Hematopoietic multipotent progenitor cell treated with erythropoietin and hydrocortisone succinate and interleukin-3 and kit ligand, for 4 days (in vitro differentiated cells): ENCODE results near the gene LMF1.

Source experiments
- DNase-seq: peaks from one replicate; pipeline ENCODE4 v3.0.0-alpha.2; 2015

LMF1 gene

DNA sequence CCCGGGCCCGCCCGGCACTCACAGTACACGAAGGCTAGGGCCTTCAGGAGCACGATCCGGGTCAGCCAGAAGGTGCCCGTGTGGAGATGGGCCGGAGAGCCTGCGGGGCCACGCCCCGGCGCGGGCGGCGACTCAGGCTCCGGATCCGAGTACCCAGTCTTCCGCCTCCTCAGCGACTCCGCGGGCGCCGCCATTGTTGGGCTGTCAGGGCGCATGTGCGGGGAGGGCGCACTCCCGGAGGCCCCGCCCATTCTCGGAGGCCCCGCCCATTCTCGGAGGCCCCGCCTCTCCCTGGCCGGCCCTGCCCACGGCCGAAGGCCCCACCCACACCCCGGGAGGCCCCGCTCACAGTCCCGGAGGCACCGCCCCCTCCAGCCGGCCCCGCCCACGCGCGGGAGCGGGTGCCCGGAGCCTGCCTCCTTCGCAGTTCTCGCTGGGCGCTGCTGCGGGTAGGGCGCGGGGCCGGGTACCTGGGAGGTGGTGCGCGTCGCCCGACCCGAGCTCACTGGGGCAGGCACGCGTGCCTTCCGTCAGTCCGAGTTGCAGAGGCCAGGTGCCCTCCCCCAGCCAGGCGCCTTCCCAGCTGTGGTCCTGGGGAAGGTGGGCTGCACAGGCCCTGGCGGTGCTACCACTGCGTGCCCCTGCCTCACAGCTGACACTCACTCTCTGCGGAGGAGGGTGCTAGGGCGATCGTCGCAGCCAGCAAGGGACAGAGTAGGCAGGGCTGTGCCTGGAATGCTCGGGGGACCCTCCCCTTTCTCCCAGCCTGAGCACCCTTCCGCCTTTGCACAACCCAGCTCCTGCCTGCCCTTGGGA, at the start of gene LMF1:
Gene LMF1, minus strand, starts transcription at position 219 of the 816 bp plus-strand sequence. Its CDS starts 4 bp downstream, at position 215.
- peak; percentile 94 for DNase-seq

DNA sequence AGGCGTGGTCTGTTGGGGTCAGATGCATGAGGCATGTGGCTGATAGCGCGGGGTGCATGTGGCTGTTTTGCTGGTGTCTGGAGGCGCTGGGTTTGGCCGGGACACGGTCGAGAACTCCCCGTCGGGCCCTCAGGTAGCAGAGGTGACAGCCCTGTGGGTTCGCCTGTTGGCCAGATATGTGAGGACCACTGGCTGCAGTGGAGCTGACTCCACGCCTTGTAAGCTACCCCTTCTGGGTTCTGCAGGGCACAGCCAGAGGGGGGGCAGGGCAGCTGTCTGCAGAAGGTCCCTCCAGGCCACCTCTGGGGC, 49.3 kb upstream of the LMF1 start:
- DNase-seq = no peak

DNA sequence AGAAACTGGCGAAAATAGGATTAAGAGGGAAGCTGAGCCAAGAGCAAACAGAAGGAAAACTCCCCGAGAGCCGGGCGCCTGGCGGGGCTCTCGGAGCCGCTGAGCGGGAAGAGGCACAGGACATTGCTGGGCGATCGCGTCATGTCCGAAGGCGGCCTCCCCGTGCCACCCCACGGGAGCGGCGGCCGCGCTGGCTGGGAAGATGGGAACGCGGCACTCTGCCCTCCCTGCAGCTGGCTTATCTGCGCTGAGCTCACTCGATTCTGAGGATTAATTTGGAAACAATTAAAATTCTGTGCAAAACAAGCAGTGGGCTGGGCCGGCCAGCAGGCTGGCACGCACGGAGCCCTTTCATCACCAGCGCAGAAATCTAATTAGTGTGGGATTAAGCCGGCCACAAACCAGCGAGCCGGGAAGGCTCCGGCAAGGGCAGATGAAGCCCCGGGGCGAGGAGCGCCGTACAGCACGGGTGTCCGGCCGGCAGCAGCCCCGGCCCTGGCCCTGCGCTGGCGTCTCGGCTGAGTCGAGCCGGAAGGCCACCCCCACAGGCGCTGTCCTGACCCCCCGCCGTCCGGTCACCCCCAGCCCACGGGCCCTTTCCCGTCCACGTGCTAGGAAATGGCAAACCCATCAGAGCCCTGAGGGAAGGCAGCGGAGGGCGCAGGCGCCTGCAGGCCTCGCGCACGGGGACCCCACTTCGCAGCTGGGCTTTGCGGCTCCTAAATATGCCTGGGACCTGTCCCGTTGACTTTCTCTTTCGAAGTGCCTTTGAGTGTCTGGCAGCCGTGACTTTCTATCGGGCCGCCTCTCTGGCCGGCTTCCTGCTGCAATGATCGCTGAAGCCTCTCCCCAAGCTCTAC, 48.7 kb upstream of the LMF1 start:
- DNase-seq = no peak

DNA sequence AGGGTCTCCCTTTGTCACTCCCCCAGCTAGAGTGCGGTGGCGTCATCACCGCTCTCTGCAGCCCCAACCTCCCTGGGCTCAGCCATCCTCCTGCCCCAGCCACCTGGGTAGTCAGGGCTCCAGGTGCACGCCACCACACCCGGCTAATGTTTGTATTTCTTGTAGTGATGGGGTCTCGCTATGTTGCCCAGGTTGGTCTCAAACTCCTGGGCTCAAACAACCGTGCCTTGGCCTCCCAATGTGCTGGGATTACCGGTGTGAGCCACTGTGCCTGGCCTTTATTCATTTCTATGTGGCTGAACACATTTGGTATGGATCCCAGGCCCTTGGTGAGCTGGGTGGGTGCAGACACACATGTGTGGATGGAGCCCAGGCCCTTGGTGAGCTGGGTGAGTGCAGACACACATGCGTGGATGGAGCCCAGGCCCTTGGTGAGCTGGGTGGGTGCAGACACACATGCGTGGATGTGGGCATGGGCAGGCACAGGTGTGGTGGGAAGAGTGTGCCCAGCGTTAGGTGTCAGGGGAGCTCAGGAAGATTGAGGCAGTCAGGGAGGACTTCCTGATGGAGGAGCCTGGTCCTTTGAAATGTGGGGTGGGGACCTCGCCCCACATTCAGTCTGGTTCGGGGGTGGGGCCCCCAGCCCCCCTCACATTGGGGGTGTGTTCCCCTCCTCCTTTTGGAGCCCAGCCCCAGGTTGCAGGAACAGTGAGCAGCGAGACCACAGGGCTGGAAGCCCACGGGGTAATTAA, 47.8 kb upstream of the LMF1 start:
- no peak for DNase-seq

DNA sequence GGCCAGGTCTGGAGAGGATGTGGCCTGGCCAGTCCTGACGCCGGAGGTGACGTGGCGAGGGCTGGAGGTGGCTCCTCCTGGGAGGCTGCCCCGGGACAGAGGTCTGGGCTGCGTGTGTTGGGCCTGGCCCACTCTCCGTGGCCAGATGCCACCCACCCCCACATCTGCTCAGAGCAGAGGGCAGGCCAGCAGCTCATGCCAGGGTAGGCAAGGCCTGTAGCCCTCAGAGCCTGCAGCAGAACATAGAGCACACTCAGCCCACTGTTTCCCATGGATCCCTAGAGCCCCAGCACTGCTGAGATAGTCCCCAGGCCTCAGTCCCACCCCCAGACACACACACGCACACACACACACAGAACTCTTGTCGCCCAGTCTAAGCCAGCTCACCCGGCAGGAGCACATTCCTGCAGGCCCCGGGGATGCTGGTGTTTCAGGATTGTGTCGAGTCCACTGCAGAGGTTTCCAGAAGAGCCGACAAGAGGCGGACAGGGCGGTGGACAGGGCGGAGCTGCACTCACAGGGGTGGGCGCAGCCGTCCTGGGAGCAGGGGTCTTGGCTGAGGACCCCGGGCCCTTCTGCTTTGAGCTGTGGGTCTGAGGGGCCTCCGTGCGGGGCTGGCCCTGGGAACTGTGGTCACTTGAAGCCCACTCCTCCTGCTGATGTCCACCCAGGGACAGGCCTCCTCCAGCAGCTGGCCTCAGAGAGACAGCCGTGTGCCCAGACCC, 44.1 kb upstream of the LMF1 start:
- no peak for DNase-seq

DNA sequence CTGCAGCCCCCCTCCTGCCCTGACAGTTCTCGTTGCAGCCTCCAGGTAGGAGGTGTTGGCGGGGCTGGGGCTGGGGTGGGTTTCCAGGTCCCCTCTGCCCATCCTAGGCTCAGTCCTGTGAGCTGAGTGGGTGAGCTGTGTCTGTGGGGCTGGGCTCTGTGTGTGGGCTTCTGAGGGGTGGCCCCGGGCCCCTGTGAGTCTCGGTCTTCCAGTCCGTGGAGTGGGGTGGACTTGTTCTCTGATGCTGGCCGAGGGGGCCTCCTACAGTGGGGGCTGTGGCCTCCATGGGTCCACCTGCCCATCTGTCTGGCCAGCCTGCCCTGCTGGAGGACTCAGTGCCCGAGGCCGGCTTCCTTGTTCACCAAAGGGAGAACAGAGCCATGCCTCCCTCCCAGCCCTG, 43.4 kb upstream of the LMF1 start:
- DNase-seq = no peak

DNA sequence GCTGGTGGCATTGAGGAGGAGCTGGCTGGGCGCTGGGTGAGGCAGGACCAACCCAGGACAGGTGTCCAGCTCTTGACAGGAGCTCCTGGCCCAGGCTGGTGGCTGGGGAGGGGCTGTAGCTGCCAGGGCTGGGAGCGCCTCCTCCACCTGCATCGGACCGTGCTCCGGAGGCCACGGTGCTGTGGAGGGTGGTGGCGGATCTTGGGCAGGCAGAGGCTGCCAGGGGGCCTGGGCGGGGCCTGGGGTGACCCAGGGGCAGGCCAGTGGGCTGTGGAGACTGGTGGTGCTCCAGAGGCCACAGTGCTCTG, 42.8 kb upstream of the LMF1 start:
- no peak for DNase-seq

DNA sequence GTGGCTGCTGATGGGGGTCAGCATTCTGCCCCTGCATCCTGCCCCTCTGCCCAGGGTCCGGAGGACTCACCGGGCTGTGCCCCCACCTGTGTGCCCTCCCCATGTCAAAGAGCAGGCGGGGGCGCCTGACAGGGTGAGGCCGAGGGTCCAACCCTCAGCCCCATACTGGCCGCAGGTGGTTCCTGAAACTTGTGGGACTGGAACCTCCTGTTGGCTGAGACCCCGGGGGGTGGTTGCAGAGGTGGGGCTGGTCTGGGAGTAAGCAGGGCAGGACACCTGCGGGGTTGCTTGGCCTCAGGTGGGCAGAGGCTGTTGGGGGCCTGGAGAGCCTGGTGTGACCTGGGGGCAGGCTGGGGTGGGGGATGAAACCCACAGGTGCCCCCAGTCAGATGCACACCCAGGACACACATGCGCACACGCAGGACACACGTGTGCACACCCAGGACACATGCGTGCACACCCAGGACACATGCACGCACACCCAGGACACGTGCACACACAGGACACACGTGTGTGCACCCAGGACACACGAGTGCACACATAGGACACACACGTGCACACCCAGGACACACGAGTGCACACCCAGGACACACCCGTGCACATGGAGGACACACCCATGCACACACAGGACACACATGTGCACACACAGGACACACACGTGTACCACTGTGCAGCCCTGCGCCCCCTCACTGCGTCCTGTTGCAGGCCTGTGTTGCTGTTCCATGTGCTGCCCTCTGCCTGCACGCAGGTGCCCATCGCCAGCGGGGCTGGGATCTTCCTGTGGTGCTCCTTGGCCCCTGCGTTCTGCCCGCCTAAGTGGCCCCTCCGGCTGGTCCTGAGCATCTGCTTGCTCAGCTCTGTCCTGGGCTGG, 42.2 kb upstream of the LMF1 start:
- no peak for DNase-seq

DNA sequence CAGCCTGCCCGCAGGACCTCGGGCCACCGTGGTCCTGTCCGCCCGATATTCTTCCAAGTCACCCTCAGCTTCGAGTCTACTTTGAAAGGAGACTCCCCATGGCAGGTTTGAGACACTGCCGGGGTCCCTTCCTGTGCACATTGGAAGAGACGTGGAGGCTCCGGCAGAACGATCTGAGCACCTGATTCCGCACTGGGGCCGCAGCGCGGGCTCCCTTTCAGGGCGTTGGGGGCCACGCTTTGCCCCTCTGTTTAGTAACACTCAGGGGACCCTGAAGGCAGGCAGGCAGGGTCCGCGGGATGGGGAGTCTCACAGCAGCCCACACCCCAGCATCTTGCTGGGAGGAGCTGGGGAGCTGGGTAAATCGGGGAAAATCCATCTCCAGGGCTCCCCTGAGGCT, 41.4 kb upstream of the LMF1 start:
- DNase-seq = no peak

DNA sequence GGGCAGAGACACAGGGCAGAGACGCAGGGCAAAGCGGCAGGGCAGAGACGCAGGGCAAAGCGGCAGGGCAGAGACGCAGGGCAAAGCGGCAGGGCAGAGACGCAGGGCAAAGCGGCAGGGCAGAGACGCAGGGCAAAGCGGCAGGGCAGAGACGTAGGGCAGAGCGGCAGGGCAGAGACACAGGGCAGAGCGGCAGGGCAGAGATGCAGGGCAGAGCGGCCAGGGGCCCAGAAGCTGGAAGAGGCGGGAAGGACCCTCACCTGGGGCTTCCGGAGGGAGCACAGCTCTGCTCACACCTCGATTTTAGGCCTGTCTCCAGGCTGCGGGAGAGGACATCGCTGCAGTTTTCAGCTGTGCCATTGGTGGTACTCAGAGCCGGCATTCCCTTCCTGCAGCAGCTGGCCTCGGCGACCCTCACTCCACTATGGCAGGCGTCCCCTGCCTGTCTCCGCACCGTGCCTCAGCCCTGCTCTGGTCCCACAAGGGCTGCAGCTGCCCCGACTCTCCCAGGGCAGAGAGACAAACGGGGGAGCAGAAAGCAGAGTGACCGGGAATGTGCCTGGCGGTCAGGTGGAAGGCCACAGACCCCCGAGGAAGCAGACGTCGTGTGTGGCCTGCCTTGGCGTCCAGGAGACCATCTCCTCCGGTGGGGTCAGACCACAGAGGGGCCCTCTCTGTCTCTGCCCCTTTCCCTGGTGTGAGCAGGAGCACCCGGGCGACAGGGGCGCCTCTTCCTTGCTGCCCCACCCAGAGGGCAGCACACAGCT, 40.7 kb upstream of the LMF1 start:
- no peak for DNase-seq

DNA sequence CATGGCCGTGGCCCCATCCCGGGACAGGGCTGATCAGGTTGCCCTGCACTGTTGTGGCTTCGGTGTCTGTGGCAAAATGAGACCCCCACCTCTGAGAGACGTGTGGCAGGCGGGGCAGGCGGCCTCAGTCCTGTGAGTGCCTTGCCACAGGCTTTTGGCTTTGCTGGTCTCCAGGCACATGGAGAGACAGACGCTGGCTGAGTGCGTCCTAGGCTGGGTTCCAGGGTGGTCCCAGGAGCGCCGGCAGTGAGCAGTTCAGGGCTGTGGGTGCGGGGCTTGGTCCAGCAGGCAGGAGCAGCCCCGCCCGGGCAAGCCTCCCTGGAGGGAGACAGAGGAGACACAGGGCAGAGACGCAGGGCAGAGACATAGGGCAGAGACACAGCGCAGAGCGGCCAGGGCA, 40.0 kb upstream of the LMF1 start:
- DNase-seq = no peak

DNA sequence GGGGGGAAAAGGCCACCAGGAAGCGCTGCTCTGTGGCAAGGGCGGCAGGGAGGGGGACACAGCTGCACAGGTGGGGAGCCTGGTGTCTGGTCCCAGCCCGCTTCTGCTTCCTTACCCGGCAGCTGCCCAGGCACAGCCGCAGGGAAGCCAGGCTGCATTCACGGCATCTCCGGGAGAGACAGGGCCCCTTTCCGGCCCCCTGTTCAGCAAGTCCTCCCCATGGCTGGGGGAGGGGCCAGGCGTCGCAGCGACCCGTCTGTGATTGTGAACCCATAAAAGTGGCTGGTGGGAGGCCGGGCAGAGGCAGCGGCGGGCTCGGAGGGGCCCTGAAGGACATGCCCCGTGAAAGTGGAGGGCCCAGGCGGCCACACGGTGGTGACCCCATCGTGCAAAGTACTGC, 39.5 kb upstream of the LMF1 start:
- peak; percentile 8 for DNase-seq

DNA sequence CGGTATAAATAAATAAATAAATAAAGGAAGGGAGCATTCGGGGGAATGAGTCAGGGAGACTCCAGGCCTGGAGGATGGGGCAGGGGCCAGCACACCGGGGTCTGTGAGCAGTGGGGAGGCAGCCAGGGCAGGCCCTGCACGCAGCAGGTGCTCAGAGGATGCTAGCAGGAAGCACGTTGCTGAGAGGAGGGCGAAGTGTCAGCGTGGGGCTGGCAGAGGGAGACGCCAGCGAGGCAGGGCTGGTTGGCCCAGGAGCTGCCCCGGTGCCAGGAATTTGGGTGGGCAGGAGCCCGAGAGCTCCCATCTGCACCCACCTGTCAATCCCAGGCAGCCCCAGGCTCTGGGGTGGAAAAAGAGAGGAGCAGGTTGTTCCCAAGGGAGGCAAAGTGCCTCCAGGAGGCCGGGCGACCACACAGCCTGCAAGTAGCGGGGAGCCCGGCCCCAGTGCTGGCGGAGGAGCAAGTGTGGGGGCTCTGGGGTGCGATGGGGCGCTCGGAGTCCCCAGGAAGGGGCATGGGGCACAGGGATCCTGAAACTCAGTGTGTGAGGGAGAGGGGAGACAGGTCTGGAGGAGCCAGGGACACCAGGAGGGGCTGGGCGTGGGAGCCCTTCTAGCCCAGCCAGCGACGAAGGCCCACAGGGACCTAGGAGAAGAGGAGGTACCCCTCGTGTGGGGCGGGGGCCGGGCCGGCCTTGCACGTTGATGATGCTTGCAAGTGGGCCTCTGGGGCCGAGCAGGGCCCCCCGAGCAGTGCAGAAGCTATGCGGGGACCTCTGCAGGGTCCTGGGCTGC, 38.8 kb upstream of the LMF1 start:
- no peak for DNase-seq

DNA sequence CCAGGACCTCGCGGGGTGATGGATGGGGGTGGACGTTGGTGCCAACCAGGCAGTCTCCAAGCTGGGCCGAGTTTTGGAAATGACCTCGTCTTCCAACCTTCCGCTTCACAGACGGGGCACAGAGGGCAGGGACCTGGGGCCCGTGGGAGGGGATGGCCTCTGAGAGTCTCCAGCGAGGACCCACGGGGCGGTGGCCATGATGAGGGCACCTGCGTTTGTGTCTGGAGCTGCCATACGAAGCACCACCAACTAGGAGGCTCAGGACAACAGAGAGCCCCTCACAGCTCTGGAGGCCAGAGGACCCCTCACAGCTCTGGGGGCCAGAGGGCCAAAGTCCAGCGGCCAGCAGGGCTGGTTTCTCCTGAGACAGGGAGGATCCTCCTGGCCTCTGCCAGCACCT, 37.3 kb upstream of the LMF1 start:
- no peak for DNase-seq

DNA sequence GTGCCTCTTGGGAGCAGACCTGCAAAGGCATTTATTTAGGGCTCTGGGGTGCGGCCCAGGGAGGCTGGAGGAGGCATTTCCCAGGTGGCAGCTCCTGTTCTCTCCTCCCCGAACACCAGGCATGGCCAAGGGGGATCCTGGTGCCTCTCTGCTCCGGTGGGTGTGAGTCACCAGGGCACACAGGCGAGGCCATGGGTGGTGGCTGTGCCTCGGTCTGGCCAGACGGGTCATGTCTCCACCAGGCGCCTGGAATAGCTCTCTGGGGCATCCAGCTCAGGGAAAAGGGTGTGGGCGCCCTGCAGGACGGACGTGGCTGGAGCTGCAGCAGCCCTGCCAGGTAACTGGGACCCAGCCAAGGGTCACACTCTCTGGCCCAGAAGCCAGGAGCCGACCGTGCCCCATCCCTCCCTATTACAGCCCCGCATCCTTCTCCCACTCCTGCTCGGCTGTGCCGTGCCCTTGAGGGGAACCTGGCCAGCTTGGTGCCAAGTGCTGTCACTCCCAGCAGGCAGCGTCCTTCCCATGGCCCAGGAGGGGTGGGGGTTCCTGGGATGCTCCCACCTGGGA, 36.6 kb upstream of the LMF1 start:
- no peak for DNase-seq

DNA sequence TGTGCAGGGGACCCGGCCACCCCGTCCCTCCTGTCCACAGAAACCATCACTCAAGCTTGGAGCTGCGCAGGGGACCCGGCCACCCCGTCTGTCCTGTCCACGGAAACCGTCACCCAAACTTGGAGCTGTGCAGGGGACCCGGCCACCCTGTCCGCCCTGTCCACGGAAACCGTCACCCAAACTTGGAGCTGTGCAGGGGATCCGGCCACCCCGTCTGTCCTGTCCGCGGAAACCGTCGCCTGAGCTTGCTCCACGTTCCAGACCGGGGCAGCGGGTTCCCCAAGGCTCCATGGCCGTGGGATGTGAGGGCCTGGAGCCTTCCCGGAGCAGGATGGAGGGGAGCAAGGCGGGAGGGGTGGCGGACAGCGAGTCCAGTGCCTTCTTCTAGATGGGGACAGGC, 36.0 kb upstream of the LMF1 start:
- DNase-seq = no peak

DNA sequence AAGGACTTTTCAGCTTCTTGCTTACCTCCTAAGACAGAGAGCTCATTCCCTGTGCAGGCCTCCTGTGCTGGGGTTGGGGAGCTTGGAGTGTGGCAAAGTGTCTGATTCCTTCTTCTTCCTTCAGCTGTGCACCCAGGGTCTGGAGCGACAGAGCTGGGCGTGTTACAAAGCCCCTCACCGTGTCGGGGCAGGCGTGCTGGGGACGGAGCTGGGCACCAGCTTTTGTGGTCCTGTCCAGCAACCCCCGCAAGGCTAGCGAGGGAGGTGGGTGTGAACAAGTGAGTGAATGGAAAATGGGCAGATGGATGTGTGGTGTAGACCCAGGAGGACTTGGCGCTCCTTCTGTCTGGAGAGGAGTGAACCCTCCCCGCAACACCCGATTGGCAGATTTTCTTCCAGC, 34.5 kb upstream of the LMF1 start:
- DNase-seq = no peak

DNA sequence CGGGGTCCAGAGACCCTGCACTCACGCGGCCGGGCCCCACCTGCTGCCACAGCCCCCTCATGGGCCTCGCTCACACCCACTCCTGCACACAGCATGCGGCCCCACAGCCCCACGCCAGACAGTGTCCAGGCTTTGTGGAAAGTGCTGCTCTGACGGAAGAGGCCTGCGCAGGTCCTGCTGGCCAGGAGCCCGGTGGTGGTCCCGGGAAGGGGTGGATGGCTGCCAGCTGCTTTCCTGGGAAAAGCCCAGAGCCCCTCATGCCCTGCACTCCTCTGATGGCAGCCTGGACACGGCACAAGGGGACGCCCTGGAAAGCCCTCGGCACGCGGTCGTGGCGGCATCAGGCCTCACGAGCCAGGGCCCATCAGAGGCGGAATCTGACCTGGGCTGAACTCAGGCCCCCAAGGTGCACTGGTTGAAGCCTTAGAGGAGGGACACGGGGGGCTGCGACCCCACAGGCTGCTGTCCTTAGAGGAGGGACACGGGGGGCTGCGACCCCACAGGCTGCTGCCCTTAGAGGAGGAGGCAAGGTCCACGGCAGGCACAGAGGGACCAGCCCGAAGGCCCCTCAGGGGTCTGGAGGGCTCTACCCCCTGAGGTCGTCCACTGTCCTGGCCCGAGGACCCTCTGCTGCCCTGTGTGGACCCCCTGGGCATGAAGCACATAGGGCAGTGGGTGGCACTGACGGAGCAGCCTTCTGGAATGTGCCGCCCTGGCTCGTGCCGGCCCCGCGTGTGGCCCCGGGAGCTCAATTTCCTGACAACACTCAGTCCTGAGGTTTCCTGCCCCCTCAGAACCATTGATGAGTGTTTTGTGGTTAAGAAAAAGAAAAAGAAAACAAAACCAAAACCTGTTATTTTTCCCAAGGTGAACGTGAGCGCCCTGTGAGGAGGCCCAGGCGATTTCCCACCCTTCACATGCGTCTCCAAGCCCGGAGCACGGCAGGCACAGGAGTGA, 32.9 kb upstream of the LMF1 start:
- no peak for DNase-seq
